GM12878 (cell line): Measurements from ENCODE around the gene DNASE2. TPM values are rescaled to one million over a fixed set of nuclear protein-coding genes. Genes with fewer than 3 reads are reported as not detected.

Experiments
- ATAC-seq: fragments of 200-7000 bp; cut with Tn5 transposase; 3 replicates; pipeline ENCODE4 v1.9.1; 2020; ENCODE audit warnings: mild to moderate bottlenecking, moderate library complexity
- BruUV-seq: library from RNA; stranded (reverse); fragments of 400-500 nt; replicated peaks from 2 replicates; lab custom pipeline; 2021; lab: Mats Ljungman, UMichigan
- CTCF ChIA-PET: fragments of 300-600 bp; sonication (Branson Sonifier 250); formaldehyde crosslinking; extraction: SDS; loops from one replicate; lab custom pipeline; 2021; ENCODE audit warnings: inconsistent platforms; lab: Yijun Ruan, JAX
- POLR2A ChIA-PET: fragments of 350-600 bp; formaldehyde crosslinking; extraction: SDS; loops from one replicate; lab custom pipeline; 2021; ENCODE audit warnings: inconsistent platforms; lab: Charles Lee
- RAD21 ChIA-PET: fragments of 300-600 bp; sonication (Branson Sonifier 250); formaldehyde crosslinking; loops from one replicate; lab custom pipeline; 2023; ENCODE audit warnings: antibody characterized with exemption; ENCODE audit not compliant: unreplicated experiment; lab: Charles Lee
- SMC1A ChIA-PET: fragments of 300-600 bp; sonication (Branson Sonifier 250); formaldehyde crosslinking; loops from one replicate; lab custom pipeline; 2023; ENCODE audit not compliant: unreplicated experiment, uncharacterized antibody; lab: Charles Lee
- DNase-seq: peaks from one replicate; pipeline ENCODE4 v3.0.0-alpha.2; 2011; ENCODE audit warnings: low read depth, low spot score
- FAIRE-seq: peaks from 3 replicates; lab custom pipeline; 2011; peaks lifted over from hg19 to GRCh38; lab: Jason Lieb, UNC
- H2AFZ ChIP-seq: 2 replicates; pipeline ENCODE4 v1.6.0; 2011; ENCODE audit warnings: low read depth, low read length, control low read depth; ENCODE audit not compliant: control insufficient read depth
- H3K27ac ChIP-seq: 2 replicates; pipeline ENCODE4 v1.5.1; 2011; ENCODE audit warnings: control low read depth; ENCODE audit not compliant: control insufficient read depth, insufficient read depth
- H3K27me3 ChIP-seq, 2 experiments: replicated peaks in 1 of 2; 2 replicates each; pipeline versions ENCODE4 v1.6.0 to v1.6.1; 2011; ENCODE audit warnings: low read length in 1 of 2; ENCODE audit not compliant: control insufficient read depth in 2 of 2, insufficient read depth in 2 of 2
- H3K36me3 ChIP-seq, 2 experiments: 2 replicates each; pipeline ENCODE4 v1.5.1; 2011; ENCODE audit warnings: low read length in 1 of 2; ENCODE audit not compliant: control insufficient read depth in 2 of 2, insufficient read depth in 2 of 2
- H3K4me1 ChIP-seq: 2 replicates; pipeline ENCODE4 v1.6.1; 2011; ENCODE audit warnings: mild to moderate bottlenecking, low read length, moderate library complexity, mixed read lengths; ENCODE audit not compliant: control insufficient read depth, insufficient read depth
- H3K4me2 ChIP-seq: 2 replicates; pipeline ENCODE4 v1.6.0; 2011; ENCODE audit warnings: control low read depth; ENCODE audit not compliant: control insufficient read depth, insufficient read depth
- H3K4me3 ChIP-seq: fragments of 200-600 bp; sonication (generic); 2 replicates; pipeline ENCODE4 v1.5.1; 2016
- H3K79me2 ChIP-seq: 2 replicates; pipeline ENCODE4 v1.6.0; 2011; ENCODE audit warnings: low read length; ENCODE audit not compliant: control insufficient read depth, insufficient read depth
- H3K9ac ChIP-seq: 2 replicates; pipeline ENCODE4 v1.8.0; 2011; ENCODE audit warnings: low read length, control low read depth, mixed read lengths; ENCODE audit not compliant: control insufficient read depth, insufficient read depth
- H3K9me3 ChIP-seq: replicated peaks from 3 replicates; pipeline ENCODE4 v1.5.1; 2011; ENCODE audit warnings: mild to moderate bottlenecking, low read length; ENCODE audit not compliant: control insufficient read depth, insufficient read depth
- H4K20me1 ChIP-seq: 2 replicates; pipeline ENCODE4 v1.6.0; 2011; ENCODE audit not compliant: control insufficient read depth, insufficient read depth
- BCL3 ChIP-seq: IDR thresholded peaks from 2 replicates; pipeline ENCODE4 v1.6.1; 2011; ENCODE audit warnings: borderline replicate concordance, low read depth, mild to moderate bottlenecking, moderate library complexity, low read length; ENCODE audit not compliant: insufficient read depth, poor library complexity, severe bottlenecking
- NBN ChIP-seq: fragments of 450-650 bp; IDR thresholded peaks from 2 replicates; pipeline ENCODE4 v1.6.1; 2016
- TCF3 ChIP-seq: IDR thresholded peaks from 2 replicates; pipeline ENCODE4 v1.6.1; 2012; ENCODE audit warnings: low read depth, mild to moderate bottlenecking, low read length, borderline replicate concordance; ENCODE audit not compliant: insufficient read depth
- WGBS: methylation state at CpG from one replicate; pipeline ENCODE4 v1.1.6; 2016; ENCODE audit warnings: low lambda C conversion rate; ENCODE audit not compliant: insufficient replicate concordance, insufficient coverage; ENCODE audit errors: missing lambda C conversion rate; 5-methylcytosine and 5-hydroxymethylcytosine counted together
- in situ Hi-C: fragments of 300-500 bp; cut with MboI; formaldehyde crosslinking; loops from 9 replicates; pipeline ENCODE4 v1.14.3; 2018; ENCODE audit warnings: mixed read lengths
- intact Hi-C: fragments of 100-400 bp; cut with micrococcal nuclease; formaldehyde crosslinking; loops from one replicate; pipeline ENCODE4 v1.14.2; 2022; ENCODE audit not compliant: unreplicated experiment
- polyA plus RNA-seq, 11 experiments: library from polyadenylated mRNA; depleted of rRNA in 4 of 11; unstranded in 6 of 11; stranded (reverse) in 5 of 11; fragments of >200 nt; fragmentation: Nextera tagmentation in 4 of 11; fragmentation: Illumina TruSeq in 1 of 11; extraction: Ambion mirVana in 4 of 11; extraction: Trizol in 1 of 11; gene quantifications; 1 replicate in 1 of 11; 2 replicates in 10 of 11; pipeline versions ENCODE4 v1.2.1 to v1.2.3, GENCODE V29; 2011 to 2016; ENCODE audit warnings: inconsistent platforms in 2 of 11, missing spikeins in 2 of 11, low read depth in 1 of 11
- total RNA-seq, 4 experiments: library from RNA; depleted of rRNA in 3 of 4; stranded (reverse); fragments of >200 nt in 3 of 4; fragmentation: Illumina TruSeq in 1 of 4; extraction: Trizol in 1 of 4; gene quantifications; 2 replicates each; pipeline versions ENCODE4 v1.2.1 to v1.2.3, GENCODE V29; 2013 to 2021
- TF ChIP-seq, protein P1 (sequence below): IDR thresholded peaks from 2 replicates; pipeline ENCODE4 v1.6.1; 2012; ENCODE audit warnings: low read depth, low read length, improper control_type of control experiment

DNASE2 gene
- total and polyA plus RNA-seq, 10 of the 15 experiments (the other 5 are each of a cell fraction or from before 2014, with no cell fraction given): 4.9 to 32.1 (median 22.0) TPM

GRCh38 chr19:12843328-12843727, 37.9 kb downstream of the DNASE2 start (continued):
- TF ChIP-seq, protein P1, sequence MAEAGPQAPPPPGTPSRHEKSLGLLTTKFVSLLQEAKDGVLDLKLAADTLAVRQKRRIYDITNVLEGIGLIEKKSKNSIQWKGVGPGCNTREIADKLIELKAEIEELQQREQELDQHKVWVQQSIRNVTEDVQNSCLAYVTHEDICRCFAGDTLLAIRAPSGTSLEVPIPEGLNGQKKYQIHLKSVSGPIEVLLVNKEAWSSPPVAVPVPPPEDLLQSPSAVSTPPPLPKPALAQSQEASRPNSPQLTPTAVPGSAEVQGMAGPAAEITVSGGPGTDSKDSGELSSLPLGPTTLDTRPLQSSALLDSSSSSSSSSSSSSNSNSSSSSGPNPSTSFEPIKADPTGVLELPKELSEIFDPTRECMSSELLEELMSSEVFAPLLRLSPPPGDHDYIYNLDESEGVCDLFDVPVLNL: no peak

DNA sequence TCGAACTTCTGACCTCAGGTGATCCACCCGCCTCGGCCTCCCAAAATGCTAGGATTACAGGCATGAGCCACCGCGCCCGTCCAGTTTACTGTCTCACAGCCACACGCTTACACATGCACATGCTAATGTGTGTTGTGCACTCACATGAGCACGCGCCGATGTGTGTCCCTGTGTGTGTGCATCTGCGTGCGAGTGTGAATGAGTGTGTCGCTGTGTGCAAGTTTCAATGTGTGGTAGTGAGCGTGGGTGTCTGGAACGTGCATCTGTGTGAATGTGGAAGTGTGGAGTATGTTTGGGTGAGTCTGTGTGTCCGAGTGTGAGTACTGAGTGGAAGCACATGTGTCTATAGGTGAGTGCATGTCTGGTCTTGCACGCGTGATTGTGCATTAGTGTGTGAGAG, 38.7 kb downstream of the DNASE2 start:
- POLR2A ChIA-PET: no interaction called here
- intact Hi-C loops: no loop called here
- Histone ChIP-seq H3K79me2 (no peaks in the 10 kb centered on the region), H3K27me3 (peaks cover 0 to 17% of the 10 kb centered on the region in 2 experiments), H3K4me1 (peaks cover 3% of the 10 kb centered on the region), H3K36me3 (no peaks in the 10 kb centered on the region), H3K4me2 (no peak overlapping the region), H3K9ac (no peak overlapping the region), H4K20me1 (no peaks in the 10 kb centered on the region), H2AFZ (no peak overlapping the region), H3K4me3 (no peak overlapping the region), H3K9me3 (no peaks in the 10 kb centered on the region; the same call in 2 of the 3 replicates), H3K27ac (no peak overlapping the region)
- RAD21 ChIA-PET: no interaction called here
- WGBS: 79% methylated on average over 18 of the region's 18 CpGs
- FAIRE-seq (no peak), ATAC-seq (no peak), DNase-seq (no peak)
- SMC1A ChIA-PET: no interaction called here
- CTCF ChIA-PET: interaction anchor here (10.1 kb wide), 1 partner anchor 82 kb away, joined by 235 read pairs; no protein-coding TSS in a partner anchor
- in situ Hi-C loops: no loop called here
- no TSS peak for BruUV-seq
- peak; percentile 92 for TF ChIP-seq BCL3
- TF ChIP-seq TCF3: peak; percentile 73; the same call in 1 of the 2 replicates
- no peak for TF ChIP-seq NBN
